ENCODE measurements around the gene PSMG3.

PSMG3 gene

DNA sequence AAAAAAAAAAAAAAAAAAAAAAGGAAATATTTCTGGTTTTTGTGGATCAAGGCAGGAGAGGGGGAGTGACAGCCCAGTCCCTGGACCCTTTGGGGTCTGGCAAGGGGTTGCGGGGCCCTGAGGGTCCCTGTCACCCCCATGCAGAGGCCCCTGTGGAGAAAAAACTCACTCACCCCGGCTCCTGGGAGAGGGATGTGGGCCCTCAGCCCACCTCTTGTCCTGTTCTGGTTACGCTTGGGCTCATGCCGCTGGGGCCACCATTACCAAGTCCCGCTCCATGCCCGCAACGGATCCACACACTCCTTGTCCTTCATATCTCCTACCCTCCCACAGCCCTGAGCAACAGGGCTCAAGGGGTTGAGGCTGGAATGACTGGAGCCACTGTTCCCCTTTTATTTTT, 12.8 kb downstream of the PSMG3 start:
- no peak for DNase-seq

DNA sequence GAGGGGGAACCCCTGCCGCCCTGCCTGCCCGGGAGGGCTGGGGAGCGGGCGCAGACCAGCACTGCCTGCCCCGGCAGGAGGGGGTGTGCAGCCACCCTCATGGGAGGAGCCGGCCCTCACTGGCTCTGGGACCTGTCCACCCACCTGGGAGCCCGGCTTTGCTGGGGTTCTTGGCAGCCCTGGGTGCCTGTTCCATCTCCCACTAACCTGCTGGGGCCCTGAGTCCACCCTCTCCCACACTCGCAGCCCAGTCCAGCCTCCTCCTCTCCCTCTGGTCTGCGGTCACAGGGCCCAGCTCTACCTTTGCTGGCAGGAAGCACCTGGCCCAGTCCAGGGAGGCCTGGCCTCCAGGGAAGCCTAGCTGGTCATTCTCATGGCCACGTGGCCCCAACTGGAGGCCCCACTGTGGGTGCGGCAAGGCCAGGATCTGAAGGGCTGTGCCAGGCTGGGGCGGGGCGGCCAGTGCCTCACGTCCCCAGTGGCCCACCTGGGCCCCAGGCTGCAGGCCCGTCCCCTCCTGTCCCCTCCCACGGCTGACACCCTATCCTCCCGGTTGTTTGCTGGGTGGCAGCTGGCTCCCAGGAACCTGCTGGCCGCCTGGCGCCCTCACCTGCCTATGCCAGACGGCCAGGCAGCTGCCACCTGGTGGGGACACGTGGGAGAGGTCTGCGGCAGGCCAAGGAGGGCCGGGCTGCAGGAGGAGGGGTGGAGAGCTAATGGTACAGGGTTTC, 13.9 kb downstream of the PSMG3 start, which contains the start of gene TMEM184A:
TSS of gene TMEM184A (minus strand) at position 393 of the 731 bp plus-strand sequence. CDS start 721 bp downstream, outside the sequence.
- DNase-seq, result peak; percentile 90

DNA sequence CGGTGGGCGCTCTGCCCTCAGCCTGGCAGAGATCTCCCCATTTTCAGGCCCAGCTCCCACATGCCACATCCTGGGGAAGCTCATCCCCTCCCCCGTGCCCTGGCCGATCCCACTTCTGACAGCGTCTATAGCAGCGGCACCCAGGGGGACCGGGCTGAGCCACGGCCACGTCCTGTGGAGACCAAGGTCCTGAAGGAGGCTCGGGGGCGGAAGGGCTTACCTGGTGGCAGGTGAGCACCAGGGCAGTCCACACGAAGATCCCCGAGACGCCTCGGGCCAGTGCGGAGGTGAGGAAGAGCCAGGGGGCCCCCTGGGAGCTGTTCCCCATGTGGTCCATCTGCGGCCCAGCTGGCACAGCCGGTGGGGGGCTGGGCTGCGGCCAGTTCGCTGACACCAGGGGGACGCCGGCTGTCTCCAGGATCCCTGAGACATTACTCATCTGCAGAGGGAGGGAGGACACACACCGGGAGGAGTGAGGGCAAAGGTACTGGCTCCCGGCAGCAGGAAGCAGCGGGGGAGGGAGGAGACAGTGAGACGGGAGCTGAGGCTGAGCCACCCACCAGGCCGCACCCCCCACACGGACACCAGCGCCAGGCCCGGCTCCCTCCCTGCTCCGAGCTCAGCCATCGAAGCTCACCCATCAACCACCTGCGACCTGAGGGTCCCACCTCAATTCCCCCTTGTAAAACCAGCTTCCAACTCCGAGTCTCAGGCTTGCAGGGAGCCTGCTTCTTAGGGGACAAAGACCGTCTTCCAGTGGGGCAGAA, 14.6 kb downstream of the PSMG3 start:
- DNase-seq, result peak; percentile 84

DNA sequence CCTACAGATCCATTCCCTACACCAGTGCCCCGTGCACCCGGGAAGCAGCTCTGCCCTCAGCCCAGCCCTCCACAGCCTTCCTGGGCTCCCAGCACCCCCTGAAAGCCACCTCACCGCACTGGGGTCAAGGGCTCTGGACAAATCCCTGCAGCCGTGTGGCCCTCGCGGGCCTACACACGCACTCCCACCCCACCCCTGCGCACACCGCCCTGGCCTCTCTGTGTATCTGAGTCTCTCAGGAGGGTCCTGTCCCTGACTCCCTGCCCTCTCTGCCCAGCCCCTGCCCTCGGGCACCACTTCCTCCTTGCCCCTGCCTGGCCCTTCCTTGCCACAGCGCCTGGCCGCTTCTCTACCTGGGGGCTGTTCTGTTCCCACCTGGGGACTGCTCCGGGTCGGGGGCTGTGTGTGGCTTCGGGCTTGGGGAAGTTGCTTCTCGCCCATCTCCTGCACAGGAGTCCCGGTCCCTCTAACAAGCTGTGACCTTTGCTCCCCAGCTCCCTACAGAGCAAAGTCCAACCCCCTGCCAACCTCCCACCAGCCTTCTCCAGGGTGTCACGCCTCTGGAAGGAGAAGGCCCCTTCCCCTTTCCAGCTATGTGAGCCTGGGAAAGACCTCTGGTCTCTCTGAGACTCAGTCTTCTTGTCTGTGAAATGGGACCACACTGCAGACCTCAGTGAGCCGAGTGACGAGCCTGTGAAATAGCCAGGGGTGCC, 15.3 kb downstream of the PSMG3 start:
- DNase-seq, result no peak

DNA sequence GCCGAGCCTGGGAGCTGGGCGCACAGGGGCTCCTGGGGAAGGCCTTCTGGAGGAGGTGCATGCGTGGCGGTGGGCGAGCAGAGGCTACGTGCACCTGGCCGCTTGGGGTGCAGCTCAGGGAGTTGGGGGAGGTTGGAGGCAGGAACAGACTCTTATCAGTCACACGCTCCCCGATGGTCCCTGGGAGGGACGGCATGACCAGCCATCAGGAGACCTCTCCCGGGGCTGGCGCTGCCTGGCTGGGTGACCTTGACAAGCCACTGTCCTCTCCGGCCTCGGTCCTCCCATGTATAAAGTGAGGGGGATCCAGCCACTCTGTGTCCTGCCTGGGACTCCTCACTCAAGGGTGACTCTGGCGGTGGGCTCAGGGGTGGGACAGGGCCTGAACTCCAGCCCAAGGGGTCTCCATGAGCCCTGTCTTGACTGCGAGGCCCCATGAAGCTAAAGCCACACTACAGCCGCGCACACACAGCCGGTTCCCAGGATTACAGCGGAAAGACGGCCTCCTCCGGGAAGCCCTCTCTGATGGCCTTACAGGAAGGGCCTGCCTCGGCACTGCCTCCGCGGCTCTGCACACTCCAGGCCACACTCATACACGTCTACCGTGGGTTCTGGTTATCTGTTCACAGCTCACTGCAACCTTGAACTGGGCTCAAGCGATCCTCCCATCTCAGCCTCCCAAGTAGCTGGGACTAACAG, 16.2 kb downstream of the PSMG3 start:
- DNase-seq, result no peak

DNA sequence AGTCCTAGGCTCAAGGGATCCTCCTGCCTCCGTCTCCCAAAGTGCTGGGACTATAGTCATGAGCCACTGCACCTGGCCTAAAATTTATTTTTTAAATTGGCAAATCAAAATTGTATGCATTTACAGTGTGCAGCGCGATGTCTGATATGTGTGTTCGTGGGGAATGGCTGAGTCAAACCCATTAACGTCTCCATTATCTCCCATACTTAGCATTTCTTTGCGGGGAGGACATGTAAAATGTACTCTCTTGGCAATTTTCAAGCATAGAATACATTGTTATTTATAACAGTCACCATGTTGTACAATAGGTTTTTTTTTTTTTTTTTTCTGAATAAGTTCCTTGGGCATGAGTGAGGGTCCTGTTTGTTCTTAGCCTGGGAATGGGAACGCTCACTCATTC, 17.6 kb downstream of the PSMG3 start:
- no peak for DNase-seq

DNA sequence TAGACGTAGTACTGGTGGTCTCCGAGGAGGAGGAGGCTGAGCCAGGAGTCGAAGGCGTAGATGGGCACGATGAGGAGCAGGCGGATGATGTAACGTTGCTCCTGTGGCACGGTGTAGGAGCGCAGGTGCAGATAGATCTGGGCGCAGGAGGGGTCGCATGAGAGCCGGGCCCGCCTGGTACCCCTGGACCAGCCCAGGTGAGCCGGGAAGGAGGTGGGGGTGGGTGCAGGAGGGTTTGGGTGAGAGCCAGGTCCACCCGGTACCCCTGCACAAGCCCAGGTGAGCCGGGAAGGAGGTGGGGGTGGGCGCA, 19.0 kb downstream of the PSMG3 start:
- no peak for DNase-seq

DNA sequence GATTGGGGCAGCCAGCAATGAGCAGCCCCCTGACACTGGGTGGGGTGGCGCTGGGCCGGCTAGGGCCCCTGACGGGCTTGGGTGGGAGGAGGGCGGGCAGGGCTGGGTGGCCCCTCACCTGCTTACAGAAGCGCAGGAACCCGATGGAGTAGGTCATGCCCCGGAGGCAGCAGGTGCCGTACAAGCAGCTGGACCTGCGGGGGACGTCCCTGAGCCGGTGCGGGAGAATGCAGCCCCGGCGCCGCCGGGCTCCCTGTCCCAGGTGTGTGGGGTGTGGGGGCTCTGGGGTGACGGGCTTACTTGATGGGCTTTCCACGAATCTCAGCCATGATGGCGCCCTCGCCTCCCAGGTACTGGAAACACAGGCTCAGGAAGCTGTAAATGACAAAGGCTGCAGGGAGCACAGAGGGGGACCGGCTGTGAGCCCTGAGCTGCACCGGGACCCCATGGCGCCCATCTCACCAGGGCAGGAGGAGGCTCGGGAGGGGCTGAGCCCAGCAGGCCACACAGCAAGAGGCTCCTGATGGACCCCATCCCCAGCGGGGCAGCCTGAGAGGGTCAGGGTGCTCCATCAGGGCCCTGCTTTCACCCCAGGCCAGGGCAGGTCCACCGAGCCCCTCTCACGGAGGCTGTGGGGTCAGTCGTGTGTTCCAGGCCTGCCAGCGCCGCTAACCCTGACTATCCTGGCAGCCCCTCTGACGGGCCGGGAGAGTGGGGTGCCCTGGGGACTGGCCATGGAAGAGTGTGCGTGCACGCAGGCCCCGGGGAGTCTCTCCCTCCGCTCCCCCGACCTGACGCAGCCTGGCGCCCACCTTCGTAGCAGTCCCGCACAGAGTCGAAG, 19.6 kb downstream of the PSMG3 start:
- DNase-seq, result no peak

DNA sequence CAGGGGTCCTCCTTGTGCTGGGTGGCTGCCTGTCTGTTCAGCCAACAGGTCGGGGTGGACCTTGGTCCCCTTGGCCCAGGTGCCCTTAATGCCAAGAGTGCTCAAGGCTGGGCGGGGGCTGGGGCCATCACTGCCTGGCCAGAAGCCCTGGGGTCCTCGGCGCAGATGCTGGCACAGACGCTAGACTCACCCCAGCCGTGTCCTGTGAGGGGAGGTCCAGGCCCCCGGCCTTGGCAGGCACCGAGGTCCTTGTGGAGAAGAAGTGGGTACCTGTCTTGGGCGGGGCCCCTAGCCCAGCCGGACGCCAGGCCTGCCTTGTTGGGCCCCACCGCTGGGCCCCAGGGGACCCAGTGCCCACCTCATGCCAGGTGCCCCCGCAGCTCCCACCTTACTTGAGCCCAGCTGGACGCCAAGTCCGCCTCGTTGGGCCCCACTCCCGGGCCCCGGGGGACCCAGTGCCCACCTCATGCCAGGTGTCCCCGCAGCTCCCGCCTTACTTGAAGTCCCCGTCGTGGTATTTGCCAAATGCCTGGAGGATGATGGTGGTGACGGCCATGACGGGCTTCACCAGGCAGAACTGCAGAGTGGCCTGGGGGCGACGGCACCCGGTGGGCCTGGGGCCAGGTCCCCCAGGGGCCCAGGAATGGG, 20.4 kb downstream of the PSMG3 start:
- DNase-seq, result no peak

DNA sequence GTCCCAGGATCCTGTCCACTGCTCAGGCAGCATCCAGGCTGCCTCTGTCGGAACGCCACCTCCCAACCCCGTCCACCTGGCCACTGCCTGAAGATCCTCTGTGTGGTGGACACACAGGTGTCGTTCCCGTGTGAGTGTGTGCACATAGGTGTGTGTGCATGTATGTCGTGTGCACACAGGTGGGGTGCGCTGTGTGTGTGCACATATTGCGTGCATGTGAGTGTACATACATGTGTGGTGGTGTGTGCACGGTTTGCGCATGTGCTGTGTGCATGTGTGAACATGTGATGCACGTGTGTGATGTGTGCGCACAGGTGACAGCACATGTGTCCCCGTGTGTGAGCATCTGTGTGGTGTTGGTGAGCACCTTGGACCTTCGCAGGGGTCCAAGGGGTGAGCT, 20.9 kb downstream of the PSMG3 start:
- no peak for DNase-seq

DNA sequence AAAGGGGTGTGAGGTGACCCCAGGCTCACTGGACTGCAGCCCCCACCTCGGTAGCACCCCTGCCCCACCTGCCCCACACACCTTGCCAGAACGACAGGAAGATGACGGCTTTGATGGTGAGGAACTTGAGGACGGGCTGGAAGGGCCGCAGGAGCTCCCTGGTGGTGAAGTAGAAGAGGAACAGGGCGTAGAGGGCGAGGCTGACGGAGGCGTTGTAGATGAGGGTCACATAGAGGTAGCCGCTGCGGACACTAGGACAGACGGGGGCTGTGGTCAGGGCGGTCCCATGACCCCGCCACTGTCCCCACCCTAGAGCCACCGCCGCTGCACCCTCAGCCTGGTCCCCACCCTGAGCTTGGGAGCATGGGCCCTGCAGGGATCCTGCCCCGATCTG, 21.4 kb downstream of the PSMG3 start:
- DNase-seq, result no peak

DNA sequence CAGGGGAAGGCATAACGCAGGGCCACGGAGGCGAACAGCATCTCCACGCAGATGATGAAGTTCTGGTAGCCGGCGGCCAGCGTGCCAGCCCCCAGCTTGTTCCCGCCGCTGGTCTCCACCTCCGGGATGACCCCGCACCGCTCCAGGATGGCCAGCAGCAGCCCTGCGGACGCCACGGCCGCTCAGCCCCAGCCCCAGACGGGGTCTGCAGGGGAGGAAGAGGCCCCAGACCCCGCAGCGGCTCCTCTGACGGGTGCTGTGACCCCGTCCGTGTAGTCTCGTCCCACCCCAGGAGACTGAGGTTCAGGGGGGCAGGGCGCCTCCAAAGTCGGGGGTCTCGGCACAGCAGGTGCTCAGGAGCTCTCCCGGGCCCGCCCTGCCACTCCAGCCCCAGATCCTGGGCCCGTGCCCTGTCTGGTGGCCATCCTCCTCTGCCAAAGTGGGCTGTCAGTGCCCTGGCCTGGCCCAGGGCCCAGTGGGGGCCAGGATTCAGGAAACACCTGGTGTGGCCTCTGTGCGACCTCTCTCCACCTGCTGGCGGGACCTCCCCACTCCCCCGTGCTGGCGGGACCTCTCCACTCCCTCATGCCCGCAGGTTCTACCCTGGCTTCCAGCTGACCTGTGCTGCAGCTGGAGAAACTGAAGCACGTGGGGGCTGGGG, 21.9 kb downstream of the PSMG3 start:
- DNase-seq, result no peak

DNA sequence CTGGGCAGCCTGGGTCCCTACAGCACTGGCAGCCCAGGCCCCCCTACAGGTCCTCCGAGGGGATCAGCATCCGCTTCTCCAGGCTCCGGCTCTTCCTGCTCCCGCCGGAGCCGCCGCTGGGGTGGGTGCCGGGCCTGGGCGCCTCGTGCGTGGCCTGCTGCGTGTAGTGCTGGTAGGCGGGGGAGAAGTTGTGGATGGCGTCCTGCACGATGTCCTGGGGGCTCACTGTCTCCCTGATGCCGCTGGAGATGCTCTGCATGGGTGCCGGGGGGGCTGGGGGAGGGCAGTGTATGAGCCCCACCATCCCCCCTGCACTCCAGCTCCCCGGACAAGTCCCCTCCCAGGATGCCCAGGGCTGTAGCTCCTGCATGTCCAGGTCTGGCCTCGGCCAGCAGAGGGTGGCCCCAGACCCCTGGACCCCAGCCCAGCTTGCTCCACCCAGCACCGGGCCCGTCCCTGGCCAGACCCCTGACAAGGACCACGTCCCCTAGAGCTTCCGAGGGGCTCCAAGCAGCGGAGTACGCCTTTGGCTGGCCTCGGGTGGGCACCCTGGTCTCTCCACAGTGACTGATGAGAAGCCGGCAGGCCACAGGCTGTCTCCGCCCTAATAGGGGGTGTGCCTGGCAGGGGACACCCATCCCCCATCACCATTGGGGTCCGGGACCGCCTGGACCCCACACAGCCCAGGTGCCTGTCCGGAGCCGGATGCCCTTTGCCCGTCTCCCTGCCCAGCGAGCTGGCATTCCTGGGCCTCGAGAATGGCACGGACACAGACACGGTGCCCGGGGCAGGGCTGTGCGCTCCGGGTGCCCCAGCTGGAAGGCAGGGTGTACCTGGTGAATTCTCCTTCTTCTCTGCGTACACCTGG, 22.7 kb downstream of the PSMG3 start:
- no peak for DNase-seq

DNA sequence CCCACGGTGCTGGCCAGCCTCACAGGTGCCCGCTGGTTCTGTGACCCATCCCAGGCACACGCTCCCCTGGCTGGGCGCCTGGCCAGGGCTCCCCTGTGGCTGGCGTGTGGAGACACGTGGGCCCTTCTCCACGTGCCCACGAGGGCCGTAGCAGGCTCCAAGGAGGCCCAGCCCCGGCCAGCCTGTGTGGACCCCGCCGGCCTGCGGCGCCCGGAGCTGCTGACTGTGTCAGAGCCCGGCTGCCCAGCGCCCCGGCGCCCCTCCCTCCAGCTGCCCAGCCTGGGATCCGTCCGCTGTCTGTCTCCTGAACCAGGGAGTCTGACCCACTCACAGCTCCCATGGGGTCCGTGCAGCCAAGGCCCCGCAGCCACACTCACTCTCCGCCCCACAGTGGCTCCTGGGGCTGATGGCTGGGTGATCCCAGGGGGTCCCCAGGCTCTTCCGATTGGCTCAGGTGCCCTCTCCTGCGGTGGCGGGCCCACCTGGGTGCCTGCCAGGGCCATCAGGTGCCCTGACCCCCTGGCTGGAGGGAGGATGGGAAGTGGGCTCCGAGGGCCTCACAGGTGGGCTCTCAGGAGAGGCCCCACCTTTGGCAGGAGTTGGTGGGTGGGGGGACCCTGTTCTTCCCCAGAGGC, 23.4 kb downstream of the PSMG3 start:
- DNase-seq, result no peak

DNA sequence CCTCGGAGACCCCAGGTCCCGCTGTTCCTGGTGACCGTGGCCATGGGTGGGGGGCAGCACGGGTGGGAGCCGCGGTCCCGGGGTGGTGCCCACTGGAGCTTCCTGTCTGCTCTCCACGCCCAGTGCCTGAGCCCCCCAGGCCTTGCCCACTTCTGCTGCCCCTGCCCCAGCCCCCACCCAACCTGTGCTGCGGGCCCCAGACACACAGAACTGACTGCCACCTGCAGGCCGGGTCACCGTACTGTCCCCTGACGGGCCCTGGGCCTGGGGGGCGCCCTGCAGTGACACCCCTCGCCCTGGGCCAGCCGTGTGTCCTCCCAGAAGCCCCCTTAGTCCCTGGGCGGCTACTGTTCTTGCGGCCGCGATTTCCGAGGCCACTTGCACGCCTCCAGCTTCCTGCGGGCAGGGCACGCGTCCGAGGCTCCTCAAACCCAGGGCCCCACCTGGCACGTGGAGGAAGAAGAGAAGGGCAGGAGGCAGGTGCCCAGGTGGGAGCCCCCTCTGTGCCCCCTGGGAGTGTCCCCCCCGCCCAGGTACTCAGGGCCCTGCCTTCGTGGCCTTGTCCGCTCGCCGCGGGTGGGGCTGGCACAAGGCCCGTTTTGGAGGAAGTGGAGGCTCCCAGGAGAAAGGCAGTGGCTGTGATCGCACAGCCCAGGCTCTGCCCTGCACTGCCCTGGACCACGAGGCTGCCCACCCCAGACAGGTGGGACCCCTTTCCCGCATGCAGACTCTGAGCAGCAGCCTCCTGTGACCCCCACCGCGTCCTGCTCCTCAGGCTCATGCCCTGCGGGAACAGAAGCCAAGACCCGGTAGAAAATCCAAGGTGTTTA, 24.2 kb downstream of the PSMG3 start:
- no peak for DNase-seq

DNA sequence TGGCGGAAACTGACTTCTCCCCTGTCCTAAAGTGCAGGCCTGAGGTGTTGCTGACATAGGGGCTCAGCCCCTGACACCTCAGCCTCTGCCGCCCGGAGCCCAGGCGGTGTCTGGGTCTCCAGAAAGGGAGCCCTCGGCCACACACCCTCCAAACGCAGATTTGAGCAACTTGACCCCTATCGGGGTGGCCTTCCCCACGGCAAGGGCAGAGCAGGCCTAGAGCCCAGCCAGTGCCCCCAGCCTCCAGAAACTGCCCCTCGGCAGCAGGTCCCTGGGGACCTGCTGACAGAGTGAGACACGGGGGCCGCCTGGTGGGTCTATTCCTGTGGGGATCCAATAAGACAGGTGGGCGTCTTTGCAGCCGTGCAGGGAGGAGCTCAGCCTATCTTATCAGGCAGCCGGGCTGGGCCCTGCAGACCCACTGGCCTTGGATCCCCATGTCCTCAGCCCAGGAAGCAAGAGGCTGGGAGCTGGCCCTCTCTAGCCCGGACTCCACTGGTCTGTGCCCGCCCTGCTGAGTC, 24.9 kb downstream of the PSMG3 start:
- DNase-seq, result no peak

DNA sequence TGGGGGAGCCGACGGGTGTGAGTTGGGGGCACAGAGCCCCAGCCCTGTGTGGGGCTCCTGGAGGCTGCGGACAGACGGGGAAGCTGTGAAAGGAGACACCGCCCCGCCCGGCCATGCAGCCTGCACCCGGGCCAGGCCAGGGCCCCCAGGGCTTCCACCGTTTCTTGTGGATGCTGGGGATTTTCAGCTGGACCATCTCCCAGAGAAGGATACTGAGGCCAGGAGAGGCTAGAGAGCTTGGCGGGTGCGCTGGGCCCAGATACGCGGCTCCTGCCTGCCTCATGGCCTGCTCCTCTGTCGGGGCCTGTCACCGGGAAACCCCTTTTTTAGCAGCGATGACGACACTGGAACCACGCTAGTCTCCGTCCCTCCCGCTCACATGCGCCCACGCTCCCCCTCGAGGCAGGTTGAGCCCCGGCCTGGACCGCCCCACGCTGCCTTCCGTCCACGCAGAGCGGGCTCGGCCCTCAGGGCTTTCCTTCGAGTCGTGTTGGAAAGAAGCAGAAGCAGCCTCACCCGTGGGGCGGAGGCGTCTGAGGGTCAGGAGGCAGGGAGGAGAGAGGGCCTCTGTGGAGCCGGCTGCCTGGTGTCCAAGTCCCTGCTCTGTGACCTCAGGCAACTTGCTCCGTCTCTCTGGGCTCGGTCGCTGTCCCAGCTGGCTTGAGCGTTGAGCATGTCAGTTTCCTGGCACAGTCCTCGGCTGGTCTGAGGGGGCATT, 25.5 kb downstream of the PSMG3 start:
- DNase-seq, result no peak

DNA sequence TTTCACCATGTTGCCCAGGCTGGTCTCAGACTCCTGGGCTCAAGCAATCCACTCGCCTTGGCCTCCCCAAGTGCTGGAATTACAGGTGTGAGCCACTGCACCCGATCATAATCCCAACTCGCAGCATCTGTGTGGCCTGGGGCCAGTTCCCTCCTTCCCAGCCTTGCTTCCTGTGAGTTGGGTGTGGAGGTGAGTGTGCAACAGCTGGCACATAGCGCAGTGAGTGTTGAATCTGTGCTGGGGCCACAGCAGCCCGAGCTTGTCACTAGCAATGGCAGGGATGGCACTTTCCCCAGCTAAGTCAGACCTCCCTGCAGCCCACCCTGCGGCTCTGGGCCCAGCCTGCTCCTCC, 26.0 kb downstream of the PSMG3 start:
- DNase-seq, result no peak

Measured in DMS 273 treated with DMSO at 0.1 percent for 48 hours (cell line).